GM10248 (cell line): ENCODE results near the gene EXOSC1.

Experiments
- CTCF ChIA-PET: fragments of 300-600 bp; sonication (Branson Sonifier 250); formaldehyde crosslinking; extraction: SDS; loops from one replicate; lab custom pipeline; 2021; ENCODE audit warnings: antibody characterized with exemption; lab: Yijun Ruan, JAX
- POLR2A ChIA-PET: fragments of 350-650 bp; sonication (Branson Sonifier 250); formaldehyde crosslinking; extraction: SDS; loops from one replicate; lab custom pipeline; 2020; ENCODE audit warnings: antibody characterized with exemption; lab: Yijun Ruan, JAX
- DNase-seq: peaks from one replicate; pipeline ENCODE4 v3.0.0; 2012; ENCODE audit errors: extremely low spot score
- TF ChIP-seq, protein P1 (sequence below): IDR thresholded peaks from 2 replicates; pipeline ENCODE4 v1.5.1; 2012; ENCODE audit warnings: mild to moderate bottlenecking, low read depth; ENCODE audit errors: extremely low read depth, missing control alignments, control extremely low read depth

The EXOSC1 gene

GRCh38 chr10:97400665-97401454 is 44.9 kb downstream of the EXOSC1 start, which contains the start of gene RRP12:
TSS of gene RRP12 (minus strand) at chr10:97401340. CDS start at chr10:97401231, 109 bp downstream.
- TF ChIP-seq, protein P1, sequence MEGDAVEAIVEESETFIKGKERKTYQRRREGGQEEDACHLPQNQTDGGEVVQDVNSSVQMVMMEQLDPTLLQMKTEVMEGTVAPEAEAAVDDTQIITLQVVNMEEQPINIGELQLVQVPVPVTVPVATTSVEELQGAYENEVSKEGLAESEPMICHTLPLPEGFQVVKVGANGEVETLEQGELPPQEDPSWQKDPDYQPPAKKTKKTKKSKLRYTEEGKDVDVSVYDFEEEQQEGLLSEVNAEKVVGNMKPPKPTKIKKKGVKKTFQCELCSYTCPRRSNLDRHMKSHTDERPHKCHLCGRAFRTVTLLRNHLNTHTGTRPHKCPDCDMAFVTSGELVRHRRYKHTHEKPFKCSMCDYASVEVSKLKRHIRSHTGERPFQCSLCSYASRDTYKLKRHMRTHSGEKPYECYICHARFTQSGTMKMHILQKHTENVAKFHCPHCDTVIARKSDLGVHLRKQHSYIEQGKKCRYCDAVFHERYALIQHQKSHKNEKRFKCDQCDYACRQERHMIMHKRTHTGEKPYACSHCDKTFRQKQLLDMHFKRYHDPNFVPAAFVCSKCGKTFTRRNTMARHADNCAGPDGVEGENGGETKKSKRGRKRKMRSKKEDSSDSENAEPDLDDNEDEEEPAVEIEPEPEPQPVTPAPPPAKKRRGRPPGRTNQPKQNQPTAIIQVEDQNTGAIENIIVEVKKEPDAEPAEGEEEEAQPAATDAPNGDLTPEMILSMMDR = no peak
- DNase-seq = peak; percentile 97
- POLR2A ChIA-PET = interaction anchor here (0.5 to 1.5 kb wide), 6 partner anchors 11 to 102 kb away, joined by 3 to 9 read pairs (median 4); no protein-coding TSS in a partner anchor
- CTCF ChIA-PET = interaction anchor here (1.0 to 5.6 kb wide), 10 partner anchors 8 to 123 kb away, joined by 3 to 38 read pairs (median 4); no protein-coding TSS in a partner anchor

GRCh38 chr10:97399843-97400545 is 45.8 kb downstream of the EXOSC1 start:
- ChIA-PET CTCF (interaction anchor here (1.0 to 5.6 kb wide), 4 partner anchors 9 to 14 kb away, joined by 3 to 38 read pairs (median 4); no protein-coding TSS in a partner anchor), POLR2A (interaction anchor here (1.2 to 1.5 kb wide), 2 partner anchors 12 to 13 kb away, joined by 5 to 9 read pairs; no protein-coding TSS in a partner anchor)
- no peak for DNase-seq
- TF ChIP-seq, protein P1 = no peak

DNA sequence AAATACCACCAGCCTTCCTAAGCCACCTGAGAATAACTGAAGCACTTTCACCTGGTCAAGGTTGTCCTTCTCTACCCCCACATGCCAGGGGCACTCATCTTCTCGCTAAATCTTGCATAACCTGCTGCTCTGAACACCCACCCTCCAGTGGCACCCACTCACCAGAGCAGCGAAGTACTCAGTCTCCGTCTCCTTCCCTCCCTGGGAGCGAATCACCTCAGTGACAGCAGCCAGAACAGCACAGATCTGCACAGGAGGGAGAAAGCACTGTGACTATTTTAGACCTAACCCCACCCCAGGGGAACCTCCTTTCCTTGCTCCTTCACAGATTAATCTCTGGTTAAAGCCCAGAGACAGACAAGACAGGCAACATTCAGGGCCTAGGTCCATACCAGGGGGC is 49.8 kb downstream of the EXOSC1 start:
- CTCF ChIA-PET = no interaction called here

GRCh38 chr10:97393034-97393573 is 52.7 kb downstream of the EXOSC1 start:
- CTCF ChIA-PET = no interaction called here
- POLR2A ChIA-PET = no interaction called here
- no peak for DNase-seq
- TF ChIP-seq, protein P1 = no peak

More for the DNA sequence above, 49.8 kb downstream of the EXOSC1 start:
- no peak for DNase-seq
- POLR2A ChIA-PET = no interaction called here
- TF ChIP-seq, protein P1 = no peak

- POLR2A ChIA-PET = no interaction called here
- TF ChIP-seq, protein P1 = no peak
- DNase-seq = no peak
- CTCF ChIA-PET = no interaction called here
Measured at GRCh38 chr10:97390091-97390490, 55.7 kb downstream of the EXOSC1 start.

DNA sequence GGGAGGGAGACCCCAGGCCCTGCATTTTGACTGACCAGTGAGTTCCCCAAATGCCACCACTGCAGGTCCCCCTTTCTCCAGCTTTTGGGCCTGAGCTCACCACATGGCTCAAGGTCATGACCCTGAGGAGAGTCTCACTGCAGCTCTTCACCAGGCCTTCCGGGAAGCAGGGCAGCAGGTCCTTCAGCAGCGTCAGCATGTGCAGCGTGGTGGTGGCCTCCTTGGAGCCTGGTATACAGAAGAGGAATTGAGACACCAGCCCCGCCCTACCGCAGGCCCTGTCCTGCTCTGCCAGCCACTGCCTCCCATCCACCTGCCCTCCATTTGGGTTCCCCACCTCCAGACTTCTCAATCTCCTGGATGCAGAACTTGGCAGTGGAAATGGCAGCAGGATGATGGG is 57.7 kb downstream of the EXOSC1 start:
- CTCF ChIA-PET = no interaction called here
- TF ChIP-seq, protein P1 = no peak
- DNase-seq = no peak
- POLR2A ChIA-PET = interaction anchor here (1.4 kb wide), 1 partner anchor 13 kb away, joined by 5 read pairs; the partner anchor contains the start of gene RRP12
